Stimulated activated effector memory CD8-positive, alpha-beta T cell treated with anti-CD3 and anti-CD28 coated beads, Interleukin-12 subunit alpha, Interleukin-12 subunit beta, amount 100 ng/mL, for 72 hours (primary cell): ENCODE results near the gene JADE3.
"Not testable (repeated sequence)": the region's sequence is repeated elsewhere in the genome, so short reads cannot be mapped to it uniquely, and the experiment has no call there.

Experiments
- ATAC-seq: fragments of 150-1000 bp; cut with Tn5 transposase; 2 replicates; pipeline ENCODE4 v1.10.0; 2021
- DNase-seq, 2 donors: peaks; one replicate each; pipeline ENCODE4 v3.0.0; 2021 to 2022; ENCODE audit warnings: low spot score in 2 of 2
- H3K27ac Mint-ChIP-seq: one replicate; pipeline ENCODE4 v1.8.0; 2022; ENCODE audit warnings: mild to moderate bottlenecking, mixed read lengths
- H3K36me3 Mint-ChIP-seq: one replicate; pipeline ENCODE4 v1.8.0; 2022; ENCODE audit warnings: mild to moderate bottlenecking, mixed read lengths
- H3K4me1 Mint-ChIP-seq: one replicate; pipeline ENCODE4 v1.8.0; 2022; ENCODE audit warnings: mixed read lengths
- H3K4me3 Mint-ChIP-seq: one replicate; pipeline ENCODE4 v1.8.0; 2022; ENCODE audit warnings: mild to moderate bottlenecking, mixed read lengths
- H3K9me3 Mint-ChIP-seq: one replicate; pipeline ENCODE4 v1.8.0; 2022; ENCODE audit warnings: mixed read lengths

JADE3 gene

DNA sequence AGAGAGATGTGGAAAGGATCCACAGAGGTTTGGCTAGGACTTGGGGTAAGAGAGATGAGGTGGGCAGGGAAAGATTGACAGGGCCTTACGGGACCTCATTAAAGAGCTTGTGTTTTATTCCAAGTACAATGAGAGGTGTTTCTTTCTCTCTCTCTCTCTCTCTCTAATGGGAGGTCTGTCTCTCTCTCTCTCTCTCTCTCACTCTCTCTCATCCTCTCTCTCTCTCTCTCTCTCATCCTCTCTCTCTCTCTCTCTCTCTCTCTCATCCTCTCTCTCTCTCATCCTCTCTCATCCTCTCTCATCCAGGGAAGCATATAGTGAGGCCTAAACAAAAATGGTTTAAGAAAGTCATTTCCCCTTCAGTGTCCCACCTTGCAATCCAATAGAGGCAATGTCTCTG is 5.4 kb downstream of the JADE3 start:
- no peak overlapping the region for H3K27ac Mint-ChIP-seq
- peaks cover 2% of the 10 kb centered on the region for H3K9me3 Mint-ChIP-seq
- no peaks in the 10 kb centered on the region for H3K36me3 Mint-ChIP-seq
- ATAC-seq (no peak), DNase-seq (no peak)
- H3K4me3 Mint-ChIP-seq: no peak overlapping the region
- peaks cover 8% of the 10 kb centered on the region for H3K4me1 Mint-ChIP-seq

DNA sequence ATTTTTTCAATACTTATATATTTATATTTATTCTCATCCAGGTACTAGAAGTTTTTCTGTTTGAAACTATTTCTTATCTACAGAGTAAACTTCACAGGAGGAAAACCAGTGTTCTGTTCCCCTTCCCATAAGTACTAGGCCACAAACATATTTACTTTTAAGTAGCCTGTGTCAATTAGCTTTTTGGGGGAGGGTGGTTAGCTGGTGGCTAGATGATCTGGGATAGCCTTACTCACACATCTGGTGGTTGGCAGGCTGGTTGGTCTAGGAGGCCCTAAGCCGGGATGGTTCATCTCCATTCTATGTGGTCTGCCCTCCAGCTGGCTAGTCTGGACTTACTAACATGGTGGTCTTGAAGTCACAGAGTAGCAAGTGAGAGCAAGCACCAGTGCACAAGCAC is 6.2 kb downstream of the JADE3 start:
- Mint-ChIP-seq H3K36me3 (no peaks in the 10 kb centered on the region), H3K27ac (no peak overlapping the region), H3K9me3 (peaks cover 2% of the 10 kb centered on the region), H3K4me1 (peaks cover 8% of the 10 kb centered on the region), H3K4me3 (no peak overlapping the region)
- DNase-seq (no peak), ATAC-seq (no peak)

GRCh38 chrX:46920235-46920634 is 8.0 kb downstream of the JADE3 start:
- Mint-ChIP-seq H3K9me3 (peaks cover 2% of the 10 kb centered on the region), H3K27ac (no peak overlapping the region), H3K4me1 (no peaks in the 10 kb centered on the region), H3K36me3 (no peaks in the 10 kb centered on the region), H3K4me3 (no peak overlapping the region)
- DNase-seq: no peak
- no peak for ATAC-seq

DNA sequence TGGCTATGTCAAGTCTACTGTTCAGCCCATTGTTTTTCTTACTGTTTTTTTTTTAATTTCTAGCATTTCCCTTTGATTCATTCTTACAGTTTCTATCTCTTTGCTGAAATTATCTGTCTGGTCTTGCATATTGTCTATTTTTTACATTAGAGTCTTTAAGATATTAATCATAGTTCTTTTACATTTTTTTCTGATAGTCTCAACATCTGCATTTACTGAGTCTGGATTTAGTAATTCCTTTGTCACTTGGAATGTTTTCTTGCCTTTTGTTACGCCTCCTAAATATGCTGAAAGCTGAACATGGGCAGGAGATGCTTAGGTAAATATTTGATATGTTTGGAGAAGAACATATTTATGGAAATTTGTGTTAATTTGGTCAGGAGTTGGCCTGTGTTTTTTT is 10.4 kb downstream of the JADE3 start:
- Mint-ChIP-seq H3K36me3 (no peaks in the 10 kb centered on the region), H3K4me3 (no peak overlapping the region), H3K9me3 (peaks cover 2% of the 10 kb centered on the region), H3K4me1 (no peaks in the 10 kb centered on the region), H3K27ac (no peak overlapping the region)
- DNase-seq (no peak), ATAC-seq (no peak)

DNA sequence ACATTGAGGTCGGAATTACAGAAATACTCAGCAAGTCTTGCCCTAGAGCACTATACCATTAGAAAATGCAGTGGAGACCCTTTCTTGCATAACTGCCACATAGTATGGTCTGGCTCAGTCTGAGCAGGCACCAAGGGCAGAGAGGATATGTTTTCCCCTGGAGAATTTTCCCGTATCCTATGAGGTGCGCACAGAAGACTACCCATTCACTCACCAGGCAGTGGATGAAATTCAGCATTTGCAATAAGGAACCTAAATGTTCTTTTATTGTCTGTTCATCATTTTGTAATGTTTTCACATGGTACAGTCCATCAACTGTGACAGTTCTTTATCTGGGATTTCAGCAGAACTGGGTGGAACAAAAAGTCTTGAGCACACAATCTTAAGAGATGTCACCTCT is 15.5 kb downstream of the JADE3 start:
- H3K4me3 Mint-ChIP-seq: no peak overlapping the region
- DNase-seq (no peak), ATAC-seq (no peak)
- no peaks in the 10 kb centered on the region for H3K4me1 Mint-ChIP-seq
- no peaks in the 10 kb centered on the region for H3K36me3 Mint-ChIP-seq
- H3K9me3 Mint-ChIP-seq: no peaks in the 10 kb centered on the region
- no peak overlapping the region for H3K27ac Mint-ChIP-seq

- ATAC-seq (no peak), DNase-seq (no peak)
- Mint-ChIP-seq H3K4me1 (no peaks in the 10 kb centered on the region), H3K27ac (no peak overlapping the region), H3K4me3 (no peak overlapping the region), H3K36me3 (no peaks in the 10 kb centered on the region), H3K9me3 (no peaks in the 10 kb centered on the region)
These were observed 17.4 kb downstream of the JADE3 start for GRCh38 chrX:46929439-46930261.

DNA sequence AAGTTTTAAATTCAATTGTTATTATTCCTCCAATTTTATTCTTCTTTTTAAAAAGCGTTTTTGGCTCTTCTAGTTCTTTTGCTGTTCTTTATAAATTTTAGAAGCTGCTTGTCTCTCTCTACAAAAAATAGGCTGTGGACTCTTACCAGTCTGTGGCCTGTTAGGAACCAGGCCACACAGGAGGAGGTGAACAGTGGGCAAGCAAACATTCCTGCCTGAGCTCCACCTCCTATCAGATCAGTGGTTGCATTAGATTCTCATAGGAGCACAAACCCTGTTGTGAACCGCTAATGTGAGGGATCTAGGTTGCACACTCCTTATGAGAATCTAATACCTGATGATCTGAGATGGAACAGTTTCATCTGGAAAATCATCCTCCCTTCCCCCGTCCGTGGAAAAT is 23.1 kb downstream of the JADE3 start:
- no peaks in the 10 kb centered on the region for H3K4me1 Mint-ChIP-seq
- H3K36me3 Mint-ChIP-seq: no peaks in the 10 kb centered on the region
- no peak overlapping the region for H3K4me3 Mint-ChIP-seq
- DNase-seq (no peak), ATAC-seq (no peak)
- H3K9me3 Mint-ChIP-seq: no peaks in the 10 kb centered on the region
- no peak overlapping the region for H3K27ac Mint-ChIP-seq

DNA sequence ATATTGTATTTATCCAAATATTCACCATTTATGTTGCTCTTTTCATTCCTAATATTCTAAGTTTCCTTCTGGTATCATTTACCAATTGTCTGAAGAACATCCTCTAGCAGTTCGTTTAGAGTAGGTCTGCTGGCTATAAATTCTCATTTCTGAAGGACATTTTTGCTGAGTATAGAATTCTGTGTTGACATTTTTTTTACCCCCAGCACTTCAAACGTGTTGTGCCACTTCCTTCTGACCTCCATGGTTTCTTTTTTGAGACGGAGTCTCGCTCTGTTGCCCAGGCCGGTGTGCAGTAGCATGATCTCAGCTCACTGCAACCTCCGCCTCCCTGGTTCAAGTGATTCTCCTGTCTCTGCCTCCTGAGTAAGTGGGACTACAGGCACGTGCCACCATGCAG is 26.4 kb downstream of the JADE3 start:
- H3K36me3 Mint-ChIP-seq: no peaks in the 10 kb centered on the region
- peaks cover 2% of the 10 kb centered on the region for H3K9me3 Mint-ChIP-seq
- no peak overlapping the region for H3K27ac Mint-ChIP-seq
- H3K4me1 Mint-ChIP-seq: no peaks in the 10 kb centered on the region
- H3K4me3 Mint-ChIP-seq: no peak overlapping the region
- no peak for DNase-seq
- no peak for ATAC-seq

DNA sequence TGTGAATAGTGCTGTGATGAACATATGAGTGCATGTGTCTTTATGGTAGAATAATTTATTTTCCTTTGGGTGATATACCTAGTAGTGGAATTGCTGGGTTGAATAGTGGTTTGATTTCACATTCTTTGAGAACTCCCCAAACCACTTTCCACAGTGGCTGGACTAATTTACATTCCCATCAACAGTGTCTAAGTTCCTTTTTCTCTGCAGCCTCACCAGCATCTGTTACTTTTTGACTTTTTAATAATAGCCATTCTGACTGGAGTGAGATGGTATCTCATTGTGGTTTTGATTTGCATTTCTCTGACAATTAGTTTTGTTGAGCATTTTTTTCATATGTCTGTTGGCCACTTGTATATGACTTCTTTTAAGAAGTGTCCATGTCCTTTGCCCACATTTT is 29.1 kb downstream of the JADE3 start:
- peaks cover 2% of the 10 kb centered on the region for H3K9me3 Mint-ChIP-seq
- no peaks in the 10 kb centered on the region for H3K4me1 Mint-ChIP-seq
- no peak for DNase-seq

GRCh38 chrX:46953137-46953527 is 40.9 kb downstream of the JADE3 start:
- Mint-ChIP-seq H3K9me3 (no peaks in the 10 kb centered on the region), H3K36me3 (no peaks in the 10 kb centered on the region), H3K27ac (no peak overlapping the region), H3K4me1 (no peaks in the 10 kb centered on the region), H3K4me3 (no peak overlapping the region)
- no peak for ATAC-seq
- no peak for DNase-seq

More for the DNA sequence above, 29.1 kb downstream of the JADE3 start:
- H3K36me3 Mint-ChIP-seq: no peaks in the 10 kb centered on the region
- no peak overlapping the region for H3K27ac Mint-ChIP-seq
- H3K4me3 Mint-ChIP-seq: no peak overlapping the region
- no peak for ATAC-seq

GRCh38 chrX:46953597-46953996 is 41.4 kb downstream of the JADE3 start:
- Mint-ChIP-seq H3K9me3 (no peaks in the 10 kb centered on the region), H3K4me3 (no peak overlapping the region), H3K4me1 (no peaks in the 10 kb centered on the region), H3K27ac (no peak overlapping the region), H3K36me3 (no peaks in the 10 kb centered on the region)
- no peak for ATAC-seq
- no peak for DNase-seq

GRCh38 chrX:46954716-46955115 is 42.5 kb downstream of the JADE3 start:
- no peaks in the 10 kb centered on the region for H3K9me3 Mint-ChIP-seq
- no peak for DNase-seq
- no peak overlapping the region for H3K27ac Mint-ChIP-seq
- no peak for ATAC-seq
- H3K4me3 Mint-ChIP-seq: no peak overlapping the region
- no peaks in the 10 kb centered on the region for H3K4me1 Mint-ChIP-seq
- no peaks in the 10 kb centered on the region for H3K36me3 Mint-ChIP-seq

- not testable (repeated sequence) for H3K9me3 Mint-ChIP-seq, H3K4me3 Mint-ChIP-seq, DNase-seq, H3K36me3 Mint-ChIP-seq, H3K4me1 Mint-ChIP-seq, ATAC-seq, H3K27ac Mint-ChIP-seq
These were observed 44.4 kb downstream of the JADE3 start for GRCh38 chrX:46956589-46956988.

DNA sequence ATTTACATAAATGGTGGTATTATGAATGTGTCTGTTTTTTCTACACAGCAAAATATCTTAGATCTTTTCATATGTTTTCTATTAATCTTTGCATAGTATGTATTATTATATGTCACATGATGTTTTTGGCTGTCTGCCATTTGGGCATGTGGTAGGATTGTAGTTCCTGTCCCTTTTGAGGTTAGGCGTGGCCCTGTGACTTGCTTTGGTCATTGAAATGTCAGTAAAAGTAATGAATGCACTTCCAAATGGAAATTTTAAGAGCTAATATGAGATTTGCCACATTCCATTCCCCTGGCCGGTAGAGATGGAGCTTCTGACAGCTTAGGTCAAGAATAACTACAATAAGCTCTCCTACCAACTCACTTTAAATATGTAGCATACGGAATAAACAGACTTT is 45.1 kb downstream of the JADE3 start:
- no peak overlapping the region for H3K4me3 Mint-ChIP-seq
- H3K27ac Mint-ChIP-seq: no peak overlapping the region

DNA sequence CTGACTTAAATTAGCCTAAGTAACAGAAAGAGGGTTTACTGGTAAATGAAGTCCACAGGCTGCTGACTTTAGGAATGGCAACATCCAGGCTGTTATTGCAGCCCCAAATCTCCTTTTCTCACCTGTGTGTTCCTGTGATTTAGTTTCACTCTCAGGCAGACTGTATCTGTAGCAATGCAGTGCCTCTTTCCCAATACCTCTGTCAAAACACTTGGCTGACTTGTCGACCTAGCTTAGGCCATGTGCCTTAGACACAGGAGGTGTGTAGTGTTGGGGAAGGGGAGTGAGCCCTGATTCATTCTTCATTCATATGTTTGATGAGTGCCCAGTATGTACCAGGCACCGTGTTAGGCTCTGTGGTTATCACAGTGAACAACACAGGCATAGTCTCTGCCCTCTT is 46.9 kb downstream of the JADE3 start:
- no peak overlapping the region for H3K4me3 Mint-ChIP-seq
- no peak for DNase-seq

More for the DNA sequence above, 45.1 kb downstream of the JADE3 start:
- ATAC-seq: no peak
- no peaks in the 10 kb centered on the region for H3K4me1 Mint-ChIP-seq
- no peaks in the 10 kb centered on the region for H3K36me3 Mint-ChIP-seq
- no peaks in the 10 kb centered on the region for H3K9me3 Mint-ChIP-seq
- DNase-seq: no peak

DNA sequence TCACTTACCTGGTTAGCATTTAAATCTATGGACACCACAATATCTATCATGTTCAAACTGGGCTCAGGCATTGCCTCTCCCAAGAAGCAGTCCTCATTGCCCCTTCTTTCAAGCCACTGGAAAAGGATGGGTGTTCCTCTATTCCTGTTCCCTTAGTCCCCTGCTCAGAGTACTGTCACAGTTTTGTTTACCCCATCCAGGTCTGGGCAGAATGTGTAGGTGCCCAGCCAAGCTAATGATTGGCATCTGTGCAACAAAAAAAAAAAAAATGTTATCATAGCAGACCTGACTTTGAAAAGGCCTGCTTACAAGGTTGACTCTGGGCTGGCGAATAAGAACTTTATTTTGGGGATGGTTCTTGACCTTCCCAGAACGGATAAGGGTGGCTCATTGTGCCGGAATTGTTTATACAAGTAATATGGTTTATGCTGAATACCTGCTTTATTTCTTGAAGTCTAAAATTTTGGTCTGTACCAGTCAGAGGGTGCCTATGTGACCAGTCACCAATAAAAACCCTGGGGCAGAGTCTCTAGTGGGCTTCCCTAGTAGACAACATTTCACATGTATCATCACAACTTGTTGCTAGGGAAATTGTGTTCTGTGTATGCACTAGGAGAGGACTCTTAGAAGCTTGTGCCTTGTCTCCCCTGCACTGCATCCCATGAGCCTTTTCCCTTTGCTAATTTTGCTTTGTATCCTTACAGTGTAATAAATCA is 47.9 kb downstream of the JADE3 start:
- ATAC-seq: no peak
- Mint-ChIP-seq H3K4me3 (no peak overlapping the region), H3K27ac (no peak overlapping the region), H3K4me1 (peaks cover 3% of the 10 kb centered on the region), H3K9me3 (no peaks in the 10 kb centered on the region), H3K36me3 (no peaks in the 10 kb centered on the region)
- DNase-seq: no peak

More for the DNA sequence above, 46.9 kb downstream of the JADE3 start:
- Mint-ChIP-seq H3K27ac (no peak overlapping the region), H3K9me3 (no peaks in the 10 kb centered on the region), H3K4me1 (no peaks in the 10 kb centered on the region), H3K36me3 (no peaks in the 10 kb centered on the region)
- no peak for ATAC-seq
